Caki2 (cell line): ENCODE data around the gene HMMR. TPM values are rescaled to one million over a fixed set of nuclear protein-coding genes. Genes with fewer than 3 reads are reported as not detected.
"Not testable (repeated sequence)": the region's sequence is repeated elsewhere in the genome, so short reads cannot be mapped to it uniquely, and the experiment has no call there.

Experiments used
- DNase-seq: peaks from one replicate; pipeline ENCODE4 v3.0.0-alpha.2; 2015; ENCODE audit warnings: low read depth
- in situ Hi-C: cut with HindIII; loops from 2 replicates; pipeline ENCODE4 v1.10.0; 2016; ENCODE audit warnings: low sequenced_read_pairs, low pct_unique_long_range_greater_than_20kb, mixed read lengths
- total RNA-seq: library from RNA; depleted of rRNA; stranded (reverse); fragments of >200 nt; shearing (Covaris generic); gene quantifications from 2 replicates; pipeline ENCODE4 v1.2.3, GENCODE V29; 2014; ENCODE audit warnings: low replicate concordance

The HMMR gene
- total RNA-seq, 1 experiment from 2014 or later, result 68.7 TPM

DNA sequence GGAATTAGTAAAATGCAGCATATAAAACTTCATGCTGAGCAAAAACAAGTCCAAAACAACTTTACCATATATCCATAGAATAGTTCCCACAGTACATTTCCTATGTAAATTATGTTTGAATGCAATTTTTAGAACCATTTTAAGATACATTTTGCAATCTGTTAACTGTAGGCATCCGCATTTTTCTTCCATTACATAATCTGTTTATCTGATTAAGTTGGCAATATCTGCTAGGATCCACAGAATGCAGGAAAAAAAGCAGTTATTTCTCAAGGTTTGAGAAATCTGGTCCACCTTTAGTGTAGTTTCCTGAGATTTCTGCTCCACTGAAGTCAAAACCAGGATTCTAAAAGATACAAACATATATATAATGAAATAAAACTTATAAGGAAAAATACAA is 6.7 kb upstream of the HMMR start:
- no peak for DNase-seq
- in situ Hi-C loops, result no loop called here

DNA sequence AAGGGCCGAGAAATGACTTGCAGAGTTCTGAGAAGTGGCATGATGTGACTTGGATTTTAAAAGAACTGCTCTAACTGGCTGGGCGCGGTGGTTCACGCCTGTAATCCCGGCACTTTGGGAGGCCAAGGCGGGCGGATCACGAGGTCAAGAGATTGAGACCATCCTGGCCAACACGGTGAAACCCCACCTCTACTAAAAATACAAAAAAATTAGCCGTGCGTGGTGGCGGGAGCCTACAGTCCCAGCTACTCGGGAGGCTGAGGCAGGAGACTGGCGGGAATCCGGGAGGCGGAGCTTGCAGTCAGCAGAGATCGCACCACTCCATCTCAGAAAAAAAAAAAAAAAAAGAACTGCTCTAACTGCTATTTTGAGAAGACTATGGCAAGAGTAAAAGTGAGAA is 5.0 kb upstream of the HMMR start:
- in situ Hi-C loops, DNase-seq: not testable (repeated sequence)

DNA sequence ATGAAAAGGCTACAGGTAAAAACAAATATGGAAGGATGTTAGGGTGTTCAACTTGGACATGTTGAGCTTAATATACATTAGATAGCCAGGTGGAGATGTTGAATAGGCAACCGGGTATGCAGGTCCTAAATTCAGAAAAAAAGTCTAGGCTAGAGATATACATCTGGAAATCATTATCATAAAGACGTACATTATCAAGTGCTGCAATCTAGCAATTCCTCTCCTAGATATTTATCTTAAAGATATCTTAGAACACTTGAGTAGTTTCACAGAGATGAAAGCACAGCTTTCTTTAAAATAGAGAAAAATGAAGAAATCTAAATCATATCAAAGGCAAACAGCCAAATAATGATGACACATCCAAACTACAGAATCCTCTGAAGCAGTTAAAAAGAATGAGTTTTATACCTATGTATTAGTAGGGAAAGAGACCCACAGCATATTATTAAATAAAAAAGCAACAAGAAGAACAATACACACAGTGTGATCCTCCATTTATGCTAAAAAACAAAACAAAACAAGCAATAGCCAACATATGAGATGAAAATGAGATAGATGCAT is 4.3 kb upstream of the HMMR start:
- in situ Hi-C loops, result no loop called here
- DNase-seq, result no peak

DNA sequence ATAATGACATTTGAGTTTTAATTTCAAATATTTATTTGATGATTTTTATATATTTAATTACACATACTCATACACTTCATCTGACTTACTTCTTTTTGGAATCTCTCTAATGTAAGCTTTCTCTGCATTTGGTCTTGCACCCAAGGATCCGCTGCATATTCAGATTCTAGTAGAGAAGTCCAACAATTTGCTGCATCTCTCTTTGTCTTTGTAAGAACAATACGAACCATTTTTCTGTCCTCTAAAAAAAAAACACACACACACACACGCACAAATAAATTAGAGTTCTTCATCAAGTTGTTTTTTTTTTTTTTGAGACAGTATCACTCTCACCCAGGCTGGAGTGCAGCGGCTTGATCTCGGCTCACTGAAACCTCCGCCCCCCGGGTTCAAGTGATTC is 3.6 kb upstream of the HMMR start:
- DNase-seq, result no peak
- in situ Hi-C loops, result no loop called here

DNA sequence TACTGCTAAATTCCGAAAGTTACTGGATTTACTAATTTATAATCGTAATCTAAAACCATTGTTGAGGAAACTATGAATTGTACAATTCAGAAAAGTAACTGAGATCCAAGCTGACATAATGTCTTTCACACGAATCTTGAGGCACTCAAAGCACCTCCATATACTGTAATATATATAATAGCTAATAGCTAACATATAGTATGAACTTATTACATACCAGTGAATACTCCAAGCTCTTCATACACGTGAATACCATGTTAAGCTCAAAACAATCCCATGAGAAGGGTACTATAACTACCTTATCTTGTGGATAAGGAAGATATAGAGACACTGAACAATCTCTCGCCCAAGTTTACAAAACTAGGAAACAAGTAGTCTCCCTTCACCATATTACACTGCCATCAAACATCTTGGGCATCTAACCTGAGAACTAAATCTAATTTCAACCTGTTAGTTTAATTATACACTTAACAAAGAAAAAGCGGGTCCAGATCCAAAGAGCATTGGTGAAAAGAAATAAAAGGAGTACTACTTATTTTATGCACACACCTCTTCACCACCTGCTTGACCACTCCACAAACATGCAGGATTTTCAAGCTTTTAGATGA is 1.6 kb upstream of the HMMR start:
- DNase-seq, result no peak
- in situ Hi-C loops, result no loop called here

DNA sequence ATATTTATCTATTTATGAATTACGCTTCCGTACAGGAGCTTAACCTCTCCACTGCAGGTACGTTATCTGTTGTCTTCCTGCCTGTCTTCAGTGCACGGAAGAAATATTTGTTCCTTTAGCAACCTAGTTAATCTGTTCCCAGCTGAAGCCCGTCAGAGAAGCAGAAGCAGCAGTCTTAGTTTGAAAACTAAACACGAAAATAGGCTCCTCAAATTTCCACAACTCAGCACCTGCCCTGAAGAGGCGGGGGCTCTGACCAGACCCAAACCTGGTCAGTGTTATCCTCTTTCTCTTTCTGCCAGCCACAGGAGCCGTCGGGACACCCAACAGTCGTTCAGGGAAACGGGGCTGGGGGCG is 992 bp upstream of the HMMR start:
- in situ Hi-C loops, result no loop called here
- DNase-seq, result no peak

DNA sequence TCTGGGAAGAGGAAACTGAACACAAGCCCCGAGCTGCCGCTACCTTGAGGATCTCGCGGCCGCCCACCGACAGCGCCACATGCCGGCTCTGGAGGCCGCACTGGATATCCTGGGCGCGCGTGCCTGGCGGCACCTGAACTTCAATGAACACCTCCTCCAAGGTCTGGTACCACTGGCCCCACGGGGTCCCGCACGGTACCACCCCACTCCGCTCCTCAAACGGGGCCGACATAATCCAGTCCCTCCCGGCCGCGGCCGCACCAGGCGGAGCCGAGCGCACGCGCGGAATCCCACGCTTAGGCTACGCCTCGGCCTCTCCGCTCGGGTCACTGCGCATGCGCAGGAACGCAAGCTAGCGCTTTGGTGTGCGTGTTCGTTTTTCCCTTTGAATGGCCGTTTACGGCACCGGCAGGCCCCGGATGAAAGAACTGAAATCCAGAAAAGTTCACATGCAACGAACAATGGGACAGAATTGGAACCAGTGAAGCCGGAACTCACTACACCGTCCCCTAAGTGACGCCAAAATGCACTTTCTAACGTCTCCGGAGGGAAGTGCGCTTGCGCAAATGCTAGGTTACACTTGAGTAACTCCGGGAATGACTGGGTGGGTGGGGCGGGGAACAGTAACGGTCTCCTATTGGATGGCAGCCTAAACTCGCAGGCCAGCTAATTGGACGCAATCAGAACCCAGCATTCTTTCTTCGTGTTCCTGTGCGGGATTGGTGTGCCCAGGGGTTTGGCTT is 442 bp upstream of the HMMR start, which contains the start of gene NUDCD2:
NUDCD2 (minus strand) TSS at position 284 of the 743 bp plus-strand sequence; CDS start at position 232, 52 bp downstream.
- in situ Hi-C loops, result no loop called here
- peak; percentile 96 for DNase-seq

DNA sequence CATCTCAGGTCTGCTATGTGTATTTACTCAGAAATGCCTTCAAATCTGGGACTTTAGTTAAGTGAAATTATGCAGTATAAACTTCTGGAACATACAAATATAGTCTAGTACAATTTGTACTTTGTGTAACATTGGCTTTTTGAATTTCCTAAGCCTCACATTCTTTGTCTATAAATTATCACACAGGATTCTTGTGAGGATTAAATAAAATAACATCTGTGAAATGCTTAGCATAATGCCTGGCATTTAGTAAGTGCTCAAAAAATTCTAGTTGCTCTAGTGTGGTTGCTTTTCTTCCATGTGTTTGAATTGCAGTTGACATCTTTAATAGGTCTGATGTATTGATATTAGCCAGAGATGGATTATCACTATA is 2.6 kb downstream of the HMMR start:
- DNase-seq, result no peak
- in situ Hi-C loops, result no loop called here

DNA sequence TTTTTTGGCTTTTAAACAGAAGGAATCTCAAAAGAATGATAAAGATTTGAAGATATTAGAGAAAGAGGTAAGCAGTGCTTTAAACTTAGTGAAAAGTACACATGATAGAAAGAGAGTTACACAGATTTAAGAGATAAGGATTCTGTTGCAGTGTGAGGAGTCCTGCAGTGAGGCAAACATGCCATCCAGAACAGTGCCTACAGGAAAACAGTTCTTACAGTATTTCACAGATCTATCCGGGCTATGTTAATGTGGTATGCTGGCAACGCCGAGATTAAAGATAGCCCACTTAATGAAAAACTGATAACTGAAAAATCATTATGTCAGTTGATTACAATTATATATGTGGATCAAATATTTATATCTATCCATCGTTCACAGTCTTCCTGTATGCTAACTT is 7.2 kb downstream of the HMMR start:
- DNase-seq, result no peak
- in situ Hi-C loops, result no loop called here

DNA sequence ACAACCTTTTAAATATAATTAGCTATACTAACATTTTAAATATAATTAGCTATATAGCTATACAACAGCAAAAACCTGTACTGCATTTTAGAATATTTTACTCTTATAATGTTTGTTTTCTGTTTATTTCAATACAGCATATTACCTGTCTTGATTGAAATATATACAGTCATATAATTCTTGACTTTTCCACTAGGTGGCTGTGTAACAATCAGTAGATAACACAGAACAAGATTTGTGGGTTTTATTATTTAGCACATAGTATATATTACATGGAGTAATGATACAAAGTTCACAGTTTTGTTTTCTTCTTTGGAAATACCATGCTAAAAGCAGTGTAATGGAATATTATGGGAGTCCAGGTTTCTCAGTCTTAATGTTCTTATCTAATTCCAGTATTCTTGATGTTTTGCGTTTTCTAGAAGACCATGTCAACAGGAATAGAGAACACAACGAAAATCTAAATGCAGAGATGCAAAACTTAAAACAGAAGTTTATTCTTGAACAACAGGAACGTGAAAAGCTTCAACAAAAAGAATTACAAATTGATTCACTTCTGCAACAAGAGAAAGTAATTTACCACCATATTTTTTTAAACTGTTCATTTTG is 13.3 kb downstream of the HMMR start:
- in situ Hi-C loops, result no loop called here
- DNase-seq, result no peak

DNA sequence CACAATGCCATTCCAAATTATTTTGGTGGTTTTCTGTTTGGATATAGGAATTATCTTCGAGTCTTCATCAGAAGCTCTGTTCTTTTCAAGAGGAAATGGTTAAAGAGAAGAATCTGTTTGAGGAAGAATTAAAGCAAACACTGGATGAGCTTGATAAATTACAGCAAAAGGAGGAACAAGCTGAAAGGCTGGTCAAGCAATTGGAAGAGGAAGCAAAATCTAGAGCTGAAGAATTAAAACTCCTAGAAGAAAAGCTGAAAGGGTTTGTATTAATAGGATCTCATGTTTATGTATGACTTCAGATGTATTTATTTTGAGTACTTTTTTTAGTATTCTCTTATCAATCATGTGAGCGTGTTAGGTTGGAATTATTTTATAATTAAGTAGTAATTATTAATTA is 15.0 kb downstream of the HMMR start:
- DNase-seq, result no peak
- in situ Hi-C loops, result no loop called here

DNA sequence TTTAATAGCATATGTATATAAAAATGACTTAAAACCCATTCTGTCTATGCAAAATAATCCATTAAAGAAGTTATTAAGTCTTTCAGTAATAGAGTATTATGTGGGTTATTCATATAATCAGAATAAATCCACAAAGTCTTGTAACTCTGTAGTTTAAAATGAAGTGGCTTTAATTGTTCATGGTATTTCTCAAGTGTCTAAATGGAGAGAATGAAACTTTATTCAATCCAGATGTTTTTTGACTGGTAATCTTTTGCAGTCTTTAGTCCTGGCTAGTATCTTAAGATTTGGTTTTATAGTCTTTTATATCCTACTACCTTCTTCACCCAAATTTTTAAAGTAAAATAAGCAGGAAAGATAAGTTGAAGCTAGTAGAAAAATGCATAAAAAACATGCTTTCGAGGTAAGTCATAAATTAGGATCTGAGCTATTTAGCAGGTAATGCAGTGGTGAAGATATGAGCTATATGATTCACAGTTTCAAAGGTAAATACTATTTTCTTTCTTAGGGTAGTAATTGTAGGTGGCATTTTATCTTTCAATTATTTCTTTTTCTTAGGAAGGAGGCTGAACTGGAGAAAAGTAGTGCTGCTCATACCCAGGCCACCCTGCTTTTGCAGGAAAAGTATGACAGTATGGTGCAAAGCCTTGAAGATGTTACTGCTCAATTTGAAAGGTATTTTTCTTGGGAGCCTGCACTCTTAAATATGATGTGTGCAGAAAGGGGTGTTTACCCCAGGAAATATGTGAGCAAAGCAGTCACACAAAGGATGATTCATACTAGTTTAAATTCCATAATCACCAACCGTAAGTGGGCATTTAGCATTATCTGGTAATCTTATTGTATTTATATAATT is 17.9 kb downstream of the HMMR start:
- in situ Hi-C loops, result no loop called here
- DNase-seq, result no peak

DNA sequence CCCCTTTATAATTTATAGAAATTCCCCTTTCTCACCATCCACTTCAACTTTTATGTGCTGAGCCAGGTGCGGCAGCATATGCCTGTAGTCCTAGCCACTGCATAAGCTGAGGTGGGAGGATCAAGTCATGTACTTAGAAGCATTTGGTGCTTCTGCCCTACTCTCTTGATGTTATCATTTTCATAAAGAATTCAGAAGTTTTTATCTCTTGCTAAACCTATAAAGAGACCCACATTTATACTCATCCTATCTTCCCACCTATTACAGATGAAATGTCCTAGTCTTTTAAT is 18.5 kb downstream of the HMMR start:
- in situ Hi-C loops, result no loop called here
- DNase-seq, result no peak

DNA sequence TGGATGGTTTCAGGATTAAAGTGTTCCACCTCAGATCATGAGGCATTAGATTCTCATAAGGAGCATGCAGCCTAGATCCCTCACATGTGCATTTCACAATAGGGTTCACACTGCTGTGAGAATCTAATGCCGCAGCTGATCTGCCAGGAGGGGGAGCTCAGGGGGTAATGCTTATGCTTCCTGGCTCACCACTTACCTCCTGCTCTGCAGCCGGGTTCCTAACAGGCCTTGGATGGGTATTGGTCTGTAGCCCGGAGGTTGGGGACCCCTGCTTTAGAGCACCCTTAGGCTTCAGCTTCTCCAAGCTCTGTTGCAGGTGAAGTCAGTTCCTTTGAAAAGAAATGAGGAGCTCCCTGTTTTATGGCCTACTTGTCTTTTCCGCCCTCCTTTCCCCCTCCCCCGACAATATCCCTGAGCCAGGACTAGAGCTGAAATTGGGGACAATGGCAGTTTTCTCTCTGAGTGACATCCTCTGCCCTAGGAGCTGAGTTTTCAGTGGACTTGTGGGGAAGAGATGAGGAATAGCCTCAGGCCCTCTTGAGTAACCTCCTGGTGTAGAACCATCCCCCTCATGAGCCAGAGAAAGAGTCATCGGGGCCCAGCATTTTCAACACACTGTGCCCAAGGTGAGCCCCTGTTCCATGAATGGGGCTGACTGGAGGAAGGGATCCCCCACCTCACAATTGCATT is 28.8 kb downstream of the HMMR start:
- DNase-seq, result no peak

DNA sequence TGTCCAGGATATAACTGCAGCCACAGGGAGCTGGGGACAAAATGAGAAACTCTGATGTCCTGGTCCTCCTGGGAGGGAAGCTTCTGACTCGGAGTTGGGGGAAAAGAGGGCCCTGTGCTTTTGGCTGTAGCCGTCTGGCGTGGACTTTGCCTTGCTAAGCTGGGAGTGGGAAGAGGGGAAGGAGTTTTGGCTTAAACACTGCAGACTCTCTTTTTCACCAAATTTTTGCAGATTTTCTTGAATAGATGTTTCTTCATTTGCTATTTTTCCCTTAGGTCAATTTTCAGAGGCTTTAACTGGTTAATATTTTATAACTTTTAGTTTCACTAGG is 29.3 kb downstream of the HMMR start:
- no peak for DNase-seq
- in situ Hi-C loops, result no loop called here

More for the DNA sequence above, 28.8 kb downstream of the HMMR start:
- in situ Hi-C loops, result no loop called here

DNA sequence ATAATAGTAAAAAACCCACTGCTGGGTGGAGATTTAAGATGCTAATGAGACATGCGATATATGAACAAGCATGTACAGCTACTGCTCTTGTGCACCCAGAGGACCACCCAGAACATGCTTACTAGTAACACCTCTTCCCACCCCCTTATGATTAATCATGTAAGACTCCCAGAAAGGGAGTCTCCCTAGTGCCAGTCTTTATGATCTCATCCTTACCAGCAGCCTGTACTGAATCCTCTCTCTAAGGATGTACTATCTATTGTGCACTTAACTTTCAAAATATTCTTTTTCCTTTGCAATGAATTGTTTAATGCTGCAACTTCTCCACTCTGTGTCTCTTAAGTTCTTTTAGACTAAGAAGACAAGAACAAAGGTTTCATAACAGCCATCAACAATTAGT is 35.9 kb downstream of the HMMR start:
- in situ Hi-C loops, result no loop called here
- no peak for DNase-seq

DNA sequence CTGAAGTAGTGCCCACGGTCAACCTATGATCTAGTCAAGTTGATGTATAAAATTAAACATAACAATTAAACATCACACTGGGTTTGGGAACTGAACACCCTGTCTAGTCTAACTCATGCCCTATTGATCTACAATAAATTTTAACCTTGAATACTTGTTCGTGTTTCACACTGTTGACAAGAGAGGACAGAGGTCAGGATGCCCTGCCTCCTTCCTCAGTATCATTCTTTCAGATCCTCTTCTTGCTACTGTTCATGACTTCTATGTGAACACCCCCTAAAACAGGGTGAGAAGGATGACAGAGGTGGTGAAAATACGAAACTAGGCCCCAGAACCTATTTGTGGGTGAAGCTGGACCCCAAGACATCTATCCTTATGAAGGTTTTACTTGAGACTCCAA is 36.9 kb downstream of the HMMR start:
- in situ Hi-C loops, result no loop called here
- no peak for DNase-seq

DNA sequence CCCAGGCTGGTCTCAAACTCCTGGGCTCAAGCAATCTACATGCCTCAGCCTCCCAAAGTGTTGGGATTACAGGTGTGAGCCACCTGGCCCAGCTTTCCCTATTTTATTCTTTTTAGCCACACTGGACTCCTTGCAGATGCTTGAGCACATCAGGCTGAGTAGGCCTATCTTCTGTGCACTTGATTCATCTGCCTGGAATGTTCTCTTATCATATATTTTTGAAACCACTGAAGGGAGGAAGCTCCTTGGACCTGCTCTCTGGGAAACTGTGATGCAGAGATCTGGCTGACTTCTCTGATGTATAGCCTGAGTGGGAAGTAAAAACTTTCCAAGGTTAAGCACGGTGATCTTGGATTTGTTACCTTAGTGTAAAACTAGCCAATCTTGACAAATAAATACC is 38.5 kb downstream of the HMMR start:
- in situ Hi-C loops, result no loop called here

More for the DNA sequence above, 38.5 kb downstream of the HMMR start:
- DNase-seq, result peak; percentile 33
